Stomach (tissue), 4 donors: Measurements from ENCODE around the gene ITIH6.
"Not testable (repeated sequence)": the region's sequence is repeated elsewhere in the genome, so short reads cannot be mapped to it uniquely, and the experiment has no call there.

ENCODE experiments used
- CTCF ChIP-seq, 7 experiments: fragments of 450-650 bp in 4 of 7; fragments of 200-600 bp in 3 of 7; sonication (generic) in 3 of 7; IDR thresholded peaks; one replicate each; pipeline ENCODE4 v1.5.1; 2016 to 2019; ENCODE audit warnings: antibody characterized with exemption in 7 of 7, control low read depth in 2 of 7, mild to moderate bottlenecking in 1 of 7
- POLR2A ChIP-seq, 4 donors: fragments of 450-650 bp; IDR thresholded peaks; one replicate each; pipeline ENCODE4 v1.6.1; 2016; ENCODE audit warnings: antibody characterized with exemption in 4 of 4, control low read depth in 2 of 4, mild to moderate bottlenecking in 1 of 4, moderate library complexity in 1 of 4

- TF ChIP-seq CTCF, POLR2A (IDR thresholded peaks at IDR 0.05): not testable (repeated sequence)
Observed at GRCh38 chrX:54774391-54775094, 23.5 kb downstream of the ITIH6 start.
